ENCODE results near the gene CLBA1. TPM values are rescaled to one million over a fixed set of nuclear protein-coding genes. Genes with fewer than 3 reads are reported as not detected.

CLBA1 gene
- total RNA-seq, 4 donors from 2014 or later: 16.8 to 31.6 (median 20.9) TPM

DNA sequence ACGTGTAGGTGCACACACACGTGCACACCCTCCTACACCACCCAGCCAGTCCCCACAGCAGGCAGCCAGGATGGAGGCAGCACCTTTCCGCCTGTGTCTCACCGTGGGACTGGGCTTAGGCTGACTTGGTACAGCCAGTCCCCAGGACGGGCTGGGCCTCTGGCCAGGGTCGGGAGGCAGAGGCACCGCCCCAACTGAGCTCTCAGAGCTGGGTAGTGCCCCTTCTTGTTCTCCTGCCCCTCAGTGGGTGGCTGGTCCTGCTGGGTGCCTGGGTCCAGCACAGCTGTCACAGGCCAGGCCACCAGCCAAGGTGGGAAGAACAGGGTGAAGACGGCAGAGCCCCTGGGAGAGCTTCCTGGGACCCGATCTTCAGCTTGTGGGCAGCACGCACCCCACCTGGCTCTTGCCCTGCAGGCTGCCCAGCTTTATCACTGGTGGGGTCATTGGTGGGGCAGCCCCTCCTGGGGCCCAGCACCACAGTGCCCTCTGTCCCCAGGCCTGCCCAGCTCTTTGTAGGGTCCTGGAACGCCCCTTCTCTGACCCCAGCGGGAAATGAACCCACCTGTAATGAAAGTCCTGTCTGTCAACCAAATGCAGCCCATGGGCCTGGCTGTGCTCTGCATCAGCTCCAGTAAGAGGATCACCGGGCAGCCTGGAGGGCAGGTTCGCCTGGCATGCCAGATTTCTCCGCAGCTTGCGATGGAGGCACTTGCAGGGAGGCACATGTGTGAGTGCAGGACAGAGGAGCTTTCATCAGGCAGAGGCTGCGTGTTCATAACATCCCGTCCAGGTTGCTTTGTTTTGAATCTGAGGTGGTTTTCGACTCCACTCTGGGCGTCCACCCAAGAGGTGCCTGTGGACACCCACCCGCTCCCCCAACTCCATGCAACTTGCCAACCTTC lies 20.6 kb downstream of the CLBA1 start:
- H3K36me3 ChIP-seq: peaks cover 5 to 11% of the 10 kb centered on the region in 2 donors
- TF ChIP-seq POLR2A (IDR thresholded peaks at IDR 0.05): no peak
- TF ChIP-seq, protein P1, sequence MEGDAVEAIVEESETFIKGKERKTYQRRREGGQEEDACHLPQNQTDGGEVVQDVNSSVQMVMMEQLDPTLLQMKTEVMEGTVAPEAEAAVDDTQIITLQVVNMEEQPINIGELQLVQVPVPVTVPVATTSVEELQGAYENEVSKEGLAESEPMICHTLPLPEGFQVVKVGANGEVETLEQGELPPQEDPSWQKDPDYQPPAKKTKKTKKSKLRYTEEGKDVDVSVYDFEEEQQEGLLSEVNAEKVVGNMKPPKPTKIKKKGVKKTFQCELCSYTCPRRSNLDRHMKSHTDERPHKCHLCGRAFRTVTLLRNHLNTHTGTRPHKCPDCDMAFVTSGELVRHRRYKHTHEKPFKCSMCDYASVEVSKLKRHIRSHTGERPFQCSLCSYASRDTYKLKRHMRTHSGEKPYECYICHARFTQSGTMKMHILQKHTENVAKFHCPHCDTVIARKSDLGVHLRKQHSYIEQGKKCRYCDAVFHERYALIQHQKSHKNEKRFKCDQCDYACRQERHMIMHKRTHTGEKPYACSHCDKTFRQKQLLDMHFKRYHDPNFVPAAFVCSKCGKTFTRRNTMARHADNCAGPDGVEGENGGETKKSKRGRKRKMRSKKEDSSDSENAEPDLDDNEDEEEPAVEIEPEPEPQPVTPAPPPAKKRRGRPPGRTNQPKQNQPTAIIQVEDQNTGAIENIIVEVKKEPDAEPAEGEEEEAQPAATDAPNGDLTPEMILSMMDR (IDR thresholded peaks at IDR 0.05): no peak
- H3K4me1 ChIP-seq: no peaks in the 10 kb centered on the region
- no peak for DNase-seq
- H3K4me3 ChIP-seq (replicated peaks in 1 of 3): no peak overlapping the region
- WGBS, 2 donors: 85 to 91% methylated on average over 15 to 16 of the region's 21 CpGs
- H3K27me3 ChIP-seq: no peaks in the 10 kb centered on the region
- no peak overlapping the region for H3K27ac ChIP-seq
- intact Hi-C loops (cut with DNase I): no loop called here
- H3K9me3 ChIP-seq: no peaks in the 10 kb centered on the region

DNA sequence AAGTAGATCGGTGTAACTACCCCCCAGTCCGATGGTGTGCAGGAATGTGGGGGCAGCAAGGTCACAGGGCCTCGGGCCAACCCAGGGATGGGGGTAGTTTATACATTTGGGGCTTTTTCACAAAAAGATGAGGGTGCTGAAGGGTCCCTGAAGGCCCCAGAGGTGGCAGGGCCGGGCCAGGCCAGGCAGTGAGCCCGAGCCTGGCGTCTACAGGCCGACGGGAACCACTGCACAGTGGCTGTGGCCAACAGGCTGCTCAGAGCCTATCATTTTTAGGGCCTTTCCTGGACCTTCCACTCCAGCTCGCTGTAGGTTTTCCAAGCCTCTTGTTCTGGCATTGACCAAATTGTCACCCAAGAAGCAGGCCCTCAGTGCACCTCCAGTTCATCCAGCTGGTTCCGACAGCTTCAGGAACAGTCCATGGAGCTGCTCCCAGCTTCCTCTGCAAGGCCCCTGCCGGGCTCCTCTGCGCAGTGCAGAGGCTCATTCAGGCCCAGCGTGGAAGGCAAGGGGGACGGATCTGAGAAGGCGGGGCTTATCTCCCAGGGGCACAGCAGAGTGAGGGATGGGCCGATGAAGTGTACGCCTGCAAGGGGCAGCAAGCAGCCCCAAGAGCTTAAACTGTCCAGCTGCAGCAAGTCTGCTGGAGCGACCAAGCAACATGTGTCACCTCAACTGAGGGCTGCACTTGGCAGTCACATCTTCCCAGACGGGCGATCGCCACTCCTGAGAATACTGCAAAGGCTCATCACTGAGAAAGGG lies 21.4 kb downstream of the CLBA1 start:
- 85% methylated on average over 18 to 21 of the region's 21 CpGs for WGBS, 2 donors

DNA sequence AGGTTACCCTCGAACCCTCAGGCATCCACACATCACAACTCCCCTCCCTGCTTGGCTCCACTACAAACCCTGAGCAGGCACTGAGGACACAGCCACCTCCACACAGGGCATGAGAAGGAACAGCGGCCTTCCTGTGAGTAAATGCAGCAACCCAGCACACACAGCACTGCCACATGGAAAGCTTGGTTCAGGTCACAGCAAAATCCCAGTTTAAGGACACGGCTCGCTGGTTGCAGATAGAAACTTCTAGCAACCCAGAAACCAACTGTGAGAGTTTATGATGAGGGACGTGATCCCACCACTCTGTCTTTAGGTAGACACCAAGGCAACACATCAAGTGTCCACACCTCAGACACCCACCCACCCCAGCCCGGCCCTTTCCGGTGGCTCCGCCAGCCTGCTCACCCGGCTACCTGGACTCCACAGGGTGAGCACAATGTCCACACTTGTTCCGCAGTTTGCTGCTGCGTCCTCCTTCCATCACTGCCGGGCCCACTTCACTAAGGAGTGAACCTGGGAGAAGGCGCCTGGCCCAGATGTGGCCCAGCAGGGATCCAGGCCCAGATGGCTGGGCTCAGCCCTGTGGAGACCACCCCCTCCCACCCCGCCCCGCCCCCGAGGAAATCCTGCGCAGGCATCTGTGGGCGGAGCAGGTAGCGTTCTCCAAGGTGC lies 22.1 kb downstream of the CLBA1 start:
- H3K9me3 ChIP-seq: no peaks in the 10 kb centered on the region
- H3K36me3 ChIP-seq: peaks cover 8 to 13% of the 10 kb centered on the region in 2 donors
- H3K4me3 ChIP-seq (replicated peaks in 1 of 3): no peak overlapping the region
- peaks cover 5 to 11% of the 10 kb centered on the region in 2 donors for H3K4me1 ChIP-seq
- no peak for DNase-seq
- H3K27me3 ChIP-seq: no peaks in the 10 kb centered on the region
- 95 to 96% methylated on average over 19 of the region's 19 CpGs for WGBS, 2 donors
- H3K27ac ChIP-seq: no peak overlapping the region
- intact Hi-C loops (cut with DNase I): no loop called here
- no peak for TF ChIP-seq POLR2A (IDR thresholded peaks at IDR 0.05)
- TF ChIP-seq, protein P1 (IDR thresholded peaks at IDR 0.05): no peak

More for the DNA sequence above, 21.4 kb downstream of the CLBA1 start:
- no peak for DNase-seq
- intact Hi-C loops (cut with DNase I): no loop called here
- Histone ChIP-seq H3K9me3 (no peaks in the 10 kb centered on the region), H3K4me3 (replicated peaks in 1 of 3) (no peak overlapping the region), H3K27ac (no peak overlapping the region), H3K4me1 (peaks cover 0 to 4% of the 10 kb centered on the region in 2 donors), H3K27me3 (no peaks in the 10 kb centered on the region), H3K36me3 (peaks cover 8 to 13% of the 10 kb centered on the region in 2 donors)
- no peak for TF ChIP-seq POLR2A (IDR thresholded peaks at IDR 0.05)
- TF ChIP-seq, protein P1 (IDR thresholded peaks at IDR 0.05): no peak

DNA sequence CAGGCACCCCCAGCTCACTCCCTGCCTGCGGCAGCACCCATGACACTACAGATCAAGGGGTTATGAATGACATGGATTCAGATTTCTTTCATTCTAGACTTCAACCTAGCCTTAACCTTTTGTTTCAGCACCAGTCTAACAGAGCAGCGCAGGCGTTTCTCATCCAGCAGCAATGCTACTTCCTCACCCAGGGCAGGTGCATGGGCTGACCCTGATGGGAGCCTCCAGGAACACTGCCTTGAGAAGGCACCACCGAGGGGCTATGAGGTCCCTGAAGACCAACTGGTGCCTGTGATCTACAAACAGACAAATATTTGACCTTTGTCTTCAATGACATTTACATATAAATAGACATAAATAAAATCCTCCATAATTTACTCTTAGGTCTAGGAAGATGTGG lies 24.5 kb downstream of the CLBA1 start:
- H3K4me3 ChIP-seq (replicated peaks in 1 of 3): no peak overlapping the region
- TF ChIP-seq, protein P1 (IDR thresholded peaks at IDR 0.05): no peak
- no peak for TF ChIP-seq POLR2A (IDR thresholded peaks at IDR 0.05)
- no peak for DNase-seq
- peaks cover 17 to 26% of the 10 kb centered on the region in 2 donors for H3K4me1 ChIP-seq
- H3K27ac ChIP-seq: no peak overlapping the region
- WGBS, 2 donors: 88 to 92% methylated on average over 4 of the region's 4 CpGs
- intact Hi-C loops (cut with DNase I): no loop called here
- no peaks in the 10 kb centered on the region for H3K27me3 ChIP-seq
- peaks cover 8 to 13% of the 10 kb centered on the region in 2 donors for H3K36me3 ChIP-seq
- H3K9me3 ChIP-seq: no peaks in the 10 kb centered on the region
